B cell (primary cell): ENCODE data around the gene ODF4. TPM values are rescaled to one million over a fixed set of nuclear protein-coding genes. Genes with fewer than 3 reads are reported as not detected.

Source experiments
- ATAC-seq: fragments of 200-7000 bp; cut with Tn5 transposase; one replicate; pipeline ENCODE4 v1.10.0; 2021; ENCODE audit warnings: low read depth, mild to moderate bottlenecking, moderate number of reproducible peaks, moderate library complexity
- CTCF ChIA-PET: fragments of 350-600 bp; sonication (Branson Sonifier 250); formaldehyde crosslinking; loops from one replicate; lab custom pipeline; 2021; ENCODE audit warnings: antibody characterized with exemption, inconsistent platforms; lab: Charles Lee
- POLR2A ChIA-PET: fragments of 350-600 bp; sonication (Branson Sonifier 250); formaldehyde crosslinking; loops from one replicate; lab custom pipeline; 2021; ENCODE audit warnings: antibody characterized with exemption; lab: Charles Lee
- DNase-seq: peaks from one replicate; pipeline ENCODE4 v3.0.0; 2013
- H2AFZ ChIP-seq: 2 replicates; pipeline ENCODE4 v1.6.1; 2012; ENCODE audit warnings: mild to moderate bottlenecking, low read depth, low read length; ENCODE audit not compliant: insufficient read depth, poor library complexity, severe bottlenecking
- H3K27ac ChIP-seq, 2 donors: 1 replicate in 1 of 2; 2 replicates in 1 of 2; pipeline ENCODE4 v1.5.1; 2012 to 2013; ENCODE audit warnings: low read length in 2 of 2, mild to moderate bottlenecking in 2 of 2, moderate library complexity in 1 of 2
- H3K27me3 ChIP-seq, 4 experiments: fragments of 200-600 bp in 1 of 4; sonication (generic) in 1 of 4; replicated peaks in 1 of 4; 1 replicate in 2 of 4; 2 replicates in 2 of 4; pipeline versions ENCODE4 v1.6.1 to v1.7.0; 2013 to 2016; ENCODE audit warnings: low read length in 3 of 4, mild to moderate bottlenecking in 2 of 4, mixed read lengths in 1 of 4, moderate library complexity in 1 of 4; ENCODE audit not compliant: insufficient read depth in 4 of 4, control insufficient read depth in 3 of 4; ENCODE audit errors: control extremely low read depth in 1 of 4
- H3K36me3 ChIP-seq, 2 experiments: replicated peaks in 1 of 2; 1 replicate in 1 of 2; 2 replicates in 1 of 2; pipeline versions ENCODE4 v1.6.1 to v1.7.1; 2013; ENCODE audit warnings: low read length in 1 of 2; ENCODE audit not compliant: insufficient read depth in 2 of 2, control insufficient read depth in 1 of 2; ENCODE audit errors: control extremely low read depth in 1 of 2, extremely low read depth in 1 of 2
- H3K4me1 ChIP-seq, 2 donors: fragments of 200-600 bp in 1 of 2; sonication (generic) in 1 of 2; 1 replicate in 1 of 2; 2 replicates in 1 of 2; pipeline versions ENCODE4 v1.5.1 to v1.6.1; 2013 to 2017; ENCODE audit warnings: low read length in 2 of 2; ENCODE audit not compliant: control insufficient read depth in 2 of 2, insufficient read depth in 2 of 2
- H3K4me2 ChIP-seq: replicated peaks from 2 replicates; pipeline ENCODE3; 2012; ENCODE audit warnings: mild to moderate bottlenecking, low read depth, low read length; ENCODE audit not compliant: poor library complexity, severe bottlenecking
- H3K4me3 ChIP-seq, 5 experiments: fragments of 200-600 bp in 1 of 5; sonication (generic) in 1 of 5; 1 replicate in 3 of 5; 2 replicates in 2 of 5; pipeline versions ENCODE4 v1.5.1 to v1.7.0; 2011 to 2016; ENCODE audit warnings: low read length in 4 of 5, mild to moderate bottlenecking in 4 of 5, low read depth in 2 of 5, control low read depth in 1 of 5, moderate library complexity in 1 of 5; ENCODE audit not compliant: insufficient read depth in 1 of 5; ENCODE audit errors: control extremely low read depth in 1 of 5, extremely low read depth in 1 of 5
- H3K79me2 ChIP-seq: fragments of 200-600 bp; sonication (generic); one replicate; pipeline ENCODE4 v1.6.0; 2016; ENCODE audit warnings: low read length; ENCODE audit not compliant: control insufficient read depth, insufficient read depth
- H3K9ac ChIP-seq: fragments of 200-600 bp; sonication (generic); 2 replicates; pipeline ENCODE4 v1.6.1; 2017; ENCODE audit warnings: mild to moderate bottlenecking, low read length, moderate library complexity
- H3K9me3 ChIP-seq, 3 donors: one replicate each; pipeline versions ENCODE4 v1.6.1 to v1.7.1; 2013; ENCODE audit warnings: low read length in 2 of 3; ENCODE audit not compliant: control insufficient read depth in 2 of 3, insufficient read depth in 1 of 3; ENCODE audit errors: control extremely low read depth in 1 of 3
- H4K20me1 ChIP-seq: 2 replicates; pipeline ENCODE4 v1.6.0; 2012; ENCODE audit warnings: mild to moderate bottlenecking, low read length; ENCODE audit not compliant: insufficient read depth, control insufficient read depth, poor library complexity, severe bottlenecking
- H3K27ac Mint-ChIP-seq: one replicate; pipeline ENCODE4 v1.8.0; 2021; ENCODE audit warnings: mixed read lengths
- H3K27me3 Mint-ChIP-seq: one replicate; pipeline ENCODE4 v1.8.0; 2021; ENCODE audit warnings: mixed read lengths
- H3K4me1 Mint-ChIP-seq: one replicate; pipeline ENCODE4 v1.8.0; 2021; ENCODE audit warnings: mixed read lengths
- H3K4me3 Mint-ChIP-seq: one replicate; pipeline ENCODE4 v1.8.0; 2021; ENCODE audit warnings: mixed read lengths
- H3K9me3 Mint-ChIP-seq: one replicate; pipeline ENCODE4 v1.8.0; 2022; ENCODE audit warnings: mixed read lengths; ENCODE audit not compliant: insufficient read depth
- EZH2 ChIP-seq: IDR thresholded peaks from 2 replicates; pipeline ENCODE4 v1.6.1; 2012; ENCODE audit warnings: borderline replicate concordance, low read depth, mild to moderate bottlenecking, moderate library complexity, low read length; ENCODE audit not compliant: insufficient read depth, poor library complexity, severe bottlenecking
- WGBS: methylation state at CpG from one replicate; pipeline ENCODE4 v1.1.5; 2013; ENCODE audit warnings: missing lambda C conversion rate; ENCODE audit not compliant: insufficient coverage; 5-methylcytosine and 5-hydroxymethylcytosine counted together
- intact Hi-C: fragments of 100-400 bp; cut with micrococcal nuclease; formaldehyde crosslinking; loops from one replicate; pipeline ENCODE4 v1.10.0; 2022
- polyA plus RNA-seq: library from polyadenylated mRNA; depleted of rRNA; stranded (reverse); fragments of >200 nt; gene quantifications from 2 replicates; pipeline ENCODE4 v1.2.3, GENCODE V29; 2012
- total RNA-seq, 2 donors: library from RNA; stranded (reverse); fragments of 120-200 nt in 1 of 2; gene quantifications; 1 replicate in 1 of 2; 2 replicates in 1 of 2; pipeline versions ENCODE4 v1.2.3 to v1.2.4, GENCODE V29; 2013 to 2022
- TF ChIP-seq, protein P1 (sequence below): fragments of 200-600 bp; IDR thresholded peaks from one replicate; pipeline ENCODE4 v1.8.0; 2022; ENCODE audit warnings: antibody characterized with exemption, mild to moderate bottlenecking

Gene ODF4
- total and polyA plus RNA-seq, 2 donors (not counting 1 experiment from before 2014, with no cell fraction given) = not detected

DNA sequence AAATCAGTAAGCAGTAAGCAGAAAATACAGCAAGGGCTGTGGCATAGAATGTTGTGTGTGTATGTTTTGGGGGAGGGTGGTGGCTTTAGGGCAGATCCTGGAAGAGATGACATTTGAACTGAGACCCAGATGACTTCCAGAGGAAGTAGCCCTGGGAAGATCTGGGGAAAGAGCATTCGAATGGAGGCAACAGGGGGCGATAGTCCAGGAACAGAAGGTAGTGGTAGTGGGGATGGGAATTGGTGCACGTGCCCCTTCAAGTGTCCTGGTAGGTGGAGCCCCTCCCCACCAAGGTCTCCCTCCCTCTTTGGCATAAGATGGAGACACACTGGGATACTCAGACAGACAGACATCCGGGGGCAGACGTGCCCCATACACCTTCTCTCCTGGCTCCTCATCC lies 15.5 kb upstream of the ODF4 start:
- Histone ChIP-seq H3K4me3 (no peak overlapping the region), H3K79me2 (no peaks in the 10 kb centered on the region), H3K4me1 (peaks cover 15 to 24% of the 10 kb centered on the region in 2 donors), H3K36me3 (no peaks in the 10 kb centered on the region), H3K27me3 (peaks cover 0 to 44% (median 17%) of the 10 kb centered on the region in 4 experiments), H4K20me1 (no peaks in the 10 kb centered on the region), H3K27ac (no peak overlapping the region), H2AFZ (no peak overlapping the region), H3K4me2 (no peak overlapping the region), H3K9ac (no peak overlapping the region), H3K9me3 (peaks cover 0 to 8% (median 0%) of the 10 kb centered on the region in 3 donors)
- POLR2A ChIA-PET = no interaction called here
- WGBS = no CpG with 5 or more reads among the region's 5 CpGs
- Mint-ChIP-seq H3K4me1 (peaks cover 19% of the 10 kb centered on the region), H3K27me3 (peaks cover 45% of the 10 kb centered on the region), H3K27ac (no peak overlapping the region), H3K4me3 (no peak overlapping the region), H3K9me3 (no peaks in the 10 kb centered on the region)
- intact Hi-C loops = no loop called here
- CTCF ChIA-PET = no interaction called here
- DNase-seq (no peak), ATAC-seq (no peak)
- TF ChIP-seq, protein P1, sequence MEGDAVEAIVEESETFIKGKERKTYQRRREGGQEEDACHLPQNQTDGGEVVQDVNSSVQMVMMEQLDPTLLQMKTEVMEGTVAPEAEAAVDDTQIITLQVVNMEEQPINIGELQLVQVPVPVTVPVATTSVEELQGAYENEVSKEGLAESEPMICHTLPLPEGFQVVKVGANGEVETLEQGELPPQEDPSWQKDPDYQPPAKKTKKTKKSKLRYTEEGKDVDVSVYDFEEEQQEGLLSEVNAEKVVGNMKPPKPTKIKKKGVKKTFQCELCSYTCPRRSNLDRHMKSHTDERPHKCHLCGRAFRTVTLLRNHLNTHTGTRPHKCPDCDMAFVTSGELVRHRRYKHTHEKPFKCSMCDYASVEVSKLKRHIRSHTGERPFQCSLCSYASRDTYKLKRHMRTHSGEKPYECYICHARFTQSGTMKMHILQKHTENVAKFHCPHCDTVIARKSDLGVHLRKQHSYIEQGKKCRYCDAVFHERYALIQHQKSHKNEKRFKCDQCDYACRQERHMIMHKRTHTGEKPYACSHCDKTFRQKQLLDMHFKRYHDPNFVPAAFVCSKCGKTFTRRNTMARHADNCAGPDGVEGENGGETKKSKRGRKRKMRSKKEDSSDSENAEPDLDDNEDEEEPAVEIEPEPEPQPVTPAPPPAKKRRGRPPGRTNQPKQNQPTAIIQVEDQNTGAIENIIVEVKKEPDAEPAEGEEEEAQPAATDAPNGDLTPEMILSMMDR = no peak
- TF ChIP-seq EZH2 = no peak

DNA sequence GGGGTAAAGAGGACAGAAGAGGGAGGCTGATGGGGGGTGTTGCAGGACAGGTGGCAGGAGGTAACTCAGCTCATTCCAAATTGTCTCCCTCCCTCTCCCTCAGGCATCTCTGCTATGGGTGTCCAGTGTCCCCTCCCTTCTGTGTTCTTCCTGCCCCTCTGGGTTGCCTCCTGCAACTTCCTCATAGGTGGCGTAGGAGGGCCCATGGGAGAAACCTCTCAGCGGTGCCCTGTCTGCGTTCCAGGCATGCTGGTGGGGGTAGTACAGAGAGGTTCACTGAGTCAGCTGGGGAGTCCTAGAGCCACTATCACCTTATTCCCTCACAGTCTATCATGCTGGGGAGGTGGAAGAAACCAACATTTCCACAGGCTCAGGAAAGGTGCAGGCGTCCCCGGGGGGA lies 14.7 kb upstream of the ODF4 start:
- no peak overlapping the region for H3K27ac ChIP-seq
- ChIA-PET CTCF (no interaction called here), POLR2A (no interaction called here)
- ATAC-seq (no peak), DNase-seq (no peak)
- H3K79me2 ChIP-seq = no peaks in the 10 kb centered on the region
- peaks cover 15 to 24% of the 10 kb centered on the region in 2 donors for H3K4me1 ChIP-seq
- intact Hi-C loops = no loop called here
- TF ChIP-seq, protein P1 = no peak
- no peak for TF ChIP-seq EZH2
- no peak overlapping the region for H3K9ac ChIP-seq
- Mint-ChIP-seq H3K4me1 (peaks cover 19% of the 10 kb centered on the region), H3K27ac (no peak overlapping the region), H3K4me3 (no peak overlapping the region), H3K27me3 (peaks cover 49% of the 10 kb centered on the region), H3K9me3 (no peaks in the 10 kb centered on the region)
- no peaks in the 10 kb centered on the region for H4K20me1 ChIP-seq
- H3K27me3 ChIP-seq = peaks cover 0 to 45% (median 17%) of the 10 kb centered on the region in 4 experiments
- 100% methylated on average over 2 of the region's 5 CpGs for WGBS
- H3K4me2 ChIP-seq = no peak overlapping the region
- H3K4me3 ChIP-seq = no peak overlapping the region
- H3K36me3 ChIP-seq = no peaks in the 10 kb centered on the region
- peaks cover 0 to 8% (median 0%) of the 10 kb centered on the region in 3 donors for H3K9me3 ChIP-seq
- H2AFZ ChIP-seq = no peak overlapping the region
